Upper lobe of left lung (tissue), 4 donors: ENCODE results near the gene CYP3A4.

ENCODE experiments used
- EP300 ChIP-seq, 4 donors: sonication (generic); formaldehyde crosslinking; IDR thresholded peaks; one replicate each; pipeline ENCODE4 v1.5.1; 2017; ENCODE audit warnings: antibody characterized with exemption in 4 of 4, control low read depth in 2 of 4
- POLR2A ChIP-seq, 4 donors: fragments of 450-650 bp; IDR thresholded peaks; one replicate each; pipeline ENCODE4 v1.5.1; 2016 to 2017; ENCODE audit warnings: antibody characterized with exemption in 4 of 4, mild to moderate bottlenecking in 2 of 4
- POLR2AphosphoS5 ChIP-seq, 2 donors: sonication (generic); formaldehyde crosslinking; IDR thresholded peaks; one replicate each; pipeline ENCODE4 v1.5.1; 2017; ENCODE audit warnings: antibody characterized with exemption in 2 of 2
- TF ChIP-seq, protein P1 (sequence below), 6 experiments: fragments of 450-650 bp in 4 of 6; fragments of 200-600 bp in 2 of 6; sonication (generic) in 2 of 6; IDR thresholded peaks; one replicate each; pipeline ENCODE4 v1.5.1; 2016 to 2019; ENCODE audit warnings: antibody characterized with exemption in 6 of 6

- TF ChIP-seq, protein P1, sequence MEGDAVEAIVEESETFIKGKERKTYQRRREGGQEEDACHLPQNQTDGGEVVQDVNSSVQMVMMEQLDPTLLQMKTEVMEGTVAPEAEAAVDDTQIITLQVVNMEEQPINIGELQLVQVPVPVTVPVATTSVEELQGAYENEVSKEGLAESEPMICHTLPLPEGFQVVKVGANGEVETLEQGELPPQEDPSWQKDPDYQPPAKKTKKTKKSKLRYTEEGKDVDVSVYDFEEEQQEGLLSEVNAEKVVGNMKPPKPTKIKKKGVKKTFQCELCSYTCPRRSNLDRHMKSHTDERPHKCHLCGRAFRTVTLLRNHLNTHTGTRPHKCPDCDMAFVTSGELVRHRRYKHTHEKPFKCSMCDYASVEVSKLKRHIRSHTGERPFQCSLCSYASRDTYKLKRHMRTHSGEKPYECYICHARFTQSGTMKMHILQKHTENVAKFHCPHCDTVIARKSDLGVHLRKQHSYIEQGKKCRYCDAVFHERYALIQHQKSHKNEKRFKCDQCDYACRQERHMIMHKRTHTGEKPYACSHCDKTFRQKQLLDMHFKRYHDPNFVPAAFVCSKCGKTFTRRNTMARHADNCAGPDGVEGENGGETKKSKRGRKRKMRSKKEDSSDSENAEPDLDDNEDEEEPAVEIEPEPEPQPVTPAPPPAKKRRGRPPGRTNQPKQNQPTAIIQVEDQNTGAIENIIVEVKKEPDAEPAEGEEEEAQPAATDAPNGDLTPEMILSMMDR (IDR thresholded peaks at IDR 0.05): no peak
- TF ChIP-seq POLR2AphosphoS5 (IDR thresholded peaks at IDR 0.05): no peak
- TF ChIP-seq EP300 (IDR thresholded peaks at IDR 0.05): no peak
- no peak for TF ChIP-seq POLR2A (IDR thresholded peaks at IDR 0.05)
These were observed 7.8 kb upstream of the CYP3A4 start for GRCh38 chr7:99791667-99792369.
